ENCODE data around the gene TRIP4. TPM values are rescaled to one million over a fixed set of nuclear protein-coding genes. Genes with fewer than 3 reads are reported as not detected.
A peak's percentile ranks its signal among the peaks of the same experiment; 100 is the strongest.

TRIP4 gene
- total RNA-seq, 1 donor from 2014 or later, result 46.1 TPM

- Mint-ChIP-seq H3K36me3 (ENCODE audit: low read depth, unreplicated experiment) (peaks cover 18% of the 10 kb centered on the region), H3K27ac (ENCODE audit: unreplicated experiment) (no peak overlapping the region), H3K9me3 (ENCODE audit: unreplicated experiment) (no peaks in the 10 kb centered on the region), H3K4me3 (ENCODE audit: unreplicated experiment) (no peak overlapping the region), H3K4me1 (ENCODE audit: unreplicated experiment) (no peaks in the 10 kb centered on the region), H3K27me3 (ENCODE audit: unreplicated experiment) (peaks cover 2% of the 10 kb centered on the region)
- TF ChIP-seq CTCF (IDR thresholded peaks at IDR 0.05; ENCODE audit: unreplicated experiment), result no peak
- DNase-seq (ENCODE audit: low spot score), result no peak
Observed at GRCh38 chr15:64453689-64454037, 66.0 kb downstream of the TRIP4 start.

GRCh38 chr15:64454282-64454681, 66.6 kb downstream of the TRIP4 start:
- no peaks in the 10 kb centered on the region for H3K9me3 Mint-ChIP-seq (ENCODE audit: unreplicated experiment)
- H3K4me3 Mint-ChIP-seq (ENCODE audit: unreplicated experiment), result no peak overlapping the region
- DNase-seq (ENCODE audit: low spot score), result no peak
- H3K27ac Mint-ChIP-seq (ENCODE audit: unreplicated experiment), result no peak overlapping the region
- H3K27me3 Mint-ChIP-seq (ENCODE audit: unreplicated experiment), result peaks cover 2% of the 10 kb centered on the region
- TF ChIP-seq CTCF (IDR thresholded peaks at IDR 0.05; ENCODE audit: unreplicated experiment), result no peak
- peaks cover 18% of the 10 kb centered on the region for H3K36me3 Mint-ChIP-seq (ENCODE audit: low read depth, unreplicated experiment)
- no peaks in the 10 kb centered on the region for H3K4me1 Mint-ChIP-seq (ENCODE audit: unreplicated experiment)

DNA sequence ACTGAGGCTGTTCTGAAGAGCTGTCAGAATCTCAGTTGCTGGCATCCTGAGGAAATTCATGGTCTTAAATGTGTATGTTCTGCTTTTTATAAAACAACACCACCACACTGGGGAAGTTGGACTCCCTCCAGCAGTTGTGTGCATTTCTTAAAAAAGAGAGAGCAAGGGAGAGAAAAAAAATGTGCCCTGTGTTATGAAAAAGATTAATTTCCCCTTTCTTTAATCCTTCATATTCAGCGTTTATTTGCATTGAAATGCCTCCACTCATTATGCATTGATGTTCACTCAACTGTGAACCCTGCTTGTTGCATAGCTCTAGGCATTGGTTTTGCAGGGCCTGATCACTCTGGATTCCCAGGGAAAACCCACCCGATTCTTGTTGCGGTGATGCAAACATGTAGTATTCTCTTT, 68.3 kb downstream of the TRIP4 start:
- H3K27me3 Mint-ChIP-seq (ENCODE audit: unreplicated experiment), result peaks cover 11% of the 10 kb centered on the region
- no peaks in the 10 kb centered on the region for H3K9me3 Mint-ChIP-seq (ENCODE audit: unreplicated experiment)
- no peak overlapping the region for H3K4me3 Mint-ChIP-seq (ENCODE audit: unreplicated experiment)
- H3K4me1 Mint-ChIP-seq (ENCODE audit: unreplicated experiment), result peaks cover 9% of the 10 kb centered on the region
- no peak for DNase-seq (ENCODE audit: low spot score)
- H3K36me3 Mint-ChIP-seq (ENCODE audit: low read depth, unreplicated experiment), result peaks cover 23% of the 10 kb centered on the region
- no peak overlapping the region for H3K27ac Mint-ChIP-seq (ENCODE audit: unreplicated experiment)
- TF ChIP-seq CTCF (IDR thresholded peaks at IDR 0.05; ENCODE audit: unreplicated experiment), result no peak

DNA sequence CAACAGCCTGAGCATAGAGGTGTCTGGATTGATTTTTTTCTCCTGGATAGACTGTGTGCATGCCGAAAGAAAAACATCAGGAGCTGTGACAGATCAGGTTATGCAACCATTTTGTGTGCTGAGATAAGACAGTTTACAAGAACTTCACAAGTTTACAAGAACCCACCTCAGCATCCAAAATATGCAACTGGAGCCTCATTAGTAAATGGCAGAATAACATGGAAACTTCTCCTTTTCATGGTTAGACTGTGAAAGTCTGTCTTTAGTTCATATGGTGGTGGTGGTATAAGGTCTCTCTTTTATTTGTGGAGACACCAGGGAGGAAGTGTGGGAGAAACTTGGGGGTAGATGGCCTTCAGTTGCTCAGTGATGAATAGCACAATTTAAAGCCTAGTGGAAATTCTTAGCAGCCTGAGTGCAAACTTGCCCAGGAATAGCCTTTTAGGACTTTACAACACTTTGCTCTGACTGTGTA, 69.0 kb downstream of the TRIP4 start:
- no peak for DNase-seq (ENCODE audit: low spot score)
- Mint-ChIP-seq H3K4me1 (ENCODE audit: unreplicated experiment) (peaks cover 14% of the 10 kb centered on the region), H3K36me3 (ENCODE audit: low read depth, unreplicated experiment) (peaks cover 23% of the 10 kb centered on the region), H3K27me3 (ENCODE audit: unreplicated experiment) (peaks cover 11% of the 10 kb centered on the region), H3K4me3 (ENCODE audit: unreplicated experiment) (no peak overlapping the region), H3K9me3 (ENCODE audit: unreplicated experiment) (no peaks in the 10 kb centered on the region), H3K27ac (ENCODE audit: unreplicated experiment) (no peak overlapping the region)
- TF ChIP-seq CTCF (IDR thresholded peaks at IDR 0.05; ENCODE audit: unreplicated experiment), result no peak

GRCh38 chr15:64459066-64459781, 71.6 kb downstream of the TRIP4 start:
- H3K4me3 Mint-ChIP-seq (ENCODE audit: unreplicated experiment), result peak overlapping the region; percentile 91
- peaks cover 15% of the 10 kb centered on the region for H3K36me3 Mint-ChIP-seq (ENCODE audit: low read depth, unreplicated experiment)
- peaks cover 22% of the 10 kb centered on the region for H3K4me1 Mint-ChIP-seq (ENCODE audit: unreplicated experiment)
- TF ChIP-seq CTCF (IDR thresholded peaks at IDR 0.05; ENCODE audit: unreplicated experiment), result no peak
- H3K9me3 Mint-ChIP-seq (ENCODE audit: unreplicated experiment), result no peaks in the 10 kb centered on the region
- H3K27ac Mint-ChIP-seq (ENCODE audit: unreplicated experiment), result peak overlapping the region; percentile 93
- no peak for DNase-seq (ENCODE audit: low spot score)
- peaks cover 14% of the 10 kb centered on the region for H3K27me3 Mint-ChIP-seq (ENCODE audit: unreplicated experiment)
